ENCODE results near the gene TP73.

TP73 gene

GRCh38 chr1:3673381-3674099 lies 21.2 kb downstream of the TP73 start:
- no peak for DNase-seq

DNA sequence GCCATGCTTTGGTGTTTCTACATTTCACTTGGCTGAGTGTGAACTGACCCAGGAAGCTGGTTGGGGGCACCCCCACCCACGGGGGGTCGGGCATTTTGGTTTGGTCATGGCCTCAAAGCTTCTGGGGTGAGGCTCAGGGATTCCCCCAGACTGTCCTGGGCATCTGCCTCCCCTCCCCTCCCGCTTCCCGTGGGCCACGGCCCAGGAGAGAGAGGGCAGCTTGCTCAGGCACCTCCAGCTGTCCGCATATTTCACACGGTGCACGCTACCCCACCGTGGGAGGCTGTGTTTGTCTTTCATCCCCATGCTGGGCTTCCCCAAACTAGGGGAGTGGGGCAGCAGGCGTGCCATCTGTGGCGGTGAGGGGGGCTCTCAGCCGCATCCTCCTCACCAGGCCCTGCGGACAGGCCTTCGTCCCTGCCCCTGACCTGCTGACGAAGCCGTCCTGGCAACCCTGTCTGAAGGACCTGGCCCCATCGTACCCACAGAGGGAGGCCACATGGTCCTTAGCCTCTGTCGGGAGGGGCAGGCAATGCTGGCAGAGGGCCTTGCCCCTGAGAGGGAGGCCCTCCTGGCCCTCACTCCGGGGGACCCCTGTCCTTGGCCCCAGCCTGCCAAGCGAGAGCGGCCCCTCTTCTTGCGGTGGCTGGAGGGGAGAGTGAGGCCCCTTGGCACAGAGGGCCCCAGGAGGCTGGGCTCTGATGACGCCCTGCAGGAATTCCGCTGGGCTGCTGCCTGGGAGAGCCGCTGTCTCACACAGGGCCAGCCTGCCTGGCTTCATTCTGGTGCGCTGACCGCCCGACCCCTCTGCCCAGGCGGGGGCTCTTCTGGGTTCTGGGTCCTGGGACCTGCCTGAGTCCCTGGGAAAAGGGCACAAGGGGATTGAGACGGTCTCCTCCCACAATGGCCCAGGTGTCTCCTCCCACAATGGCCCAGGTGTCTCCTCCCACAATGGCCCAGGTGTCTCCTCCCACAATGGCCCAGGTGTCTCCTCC lies 22.1 kb downstream of the TP73 start:
- DNase-seq, result no peak

- no peak for DNase-seq
Observed at GRCh38 chr1:3675436-3675835, 23.1 kb downstream of the TP73 start.

DNA sequence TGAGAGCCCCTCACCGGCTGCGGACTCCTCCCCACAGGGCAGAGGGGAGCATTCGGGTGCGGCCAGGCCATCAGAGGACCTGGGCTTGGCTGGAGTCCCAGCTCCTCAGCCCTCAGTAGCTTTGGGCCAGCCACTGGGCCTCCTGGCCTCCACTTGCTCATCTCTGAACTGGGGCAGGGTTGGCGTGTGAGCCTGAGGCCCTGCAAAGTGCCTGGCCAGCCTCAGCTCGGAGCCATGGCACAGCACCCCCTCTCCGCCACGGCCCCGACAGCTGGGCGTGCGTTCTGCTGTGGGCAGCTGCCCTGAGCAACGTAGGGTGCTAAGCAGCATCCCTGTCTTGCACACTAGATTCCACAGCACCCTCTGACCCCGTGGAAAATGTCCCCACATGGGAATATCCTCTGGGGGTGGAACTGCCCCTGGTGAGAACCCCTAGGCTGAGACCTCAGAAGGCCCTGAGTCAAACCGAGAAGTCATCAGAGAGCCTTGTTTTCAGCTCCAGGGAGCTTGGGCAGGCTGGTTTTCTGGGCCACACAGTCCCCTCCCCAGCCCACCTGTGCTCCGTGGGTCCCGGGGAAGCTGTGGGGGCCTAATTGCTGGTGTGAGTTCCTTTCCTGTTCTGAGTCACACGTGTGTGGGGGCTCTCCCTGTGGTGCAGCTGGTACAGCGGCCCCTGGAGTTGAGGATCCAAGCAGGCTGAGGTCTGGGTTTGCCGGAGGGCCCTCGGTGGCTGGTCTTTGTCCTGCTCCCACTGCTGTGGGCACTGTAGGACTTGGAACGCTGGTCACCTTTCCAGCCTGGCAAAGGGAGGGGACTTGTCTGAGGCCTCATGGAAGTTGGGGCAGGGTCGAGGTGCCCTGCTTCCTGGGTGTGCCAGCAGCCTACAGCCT lies 24.5 kb downstream of the TP73 start:
- no peak for DNase-seq

GRCh38 chr1:3677484-3677883 lies 25.2 kb downstream of the TP73 start:
- no peak for DNase-seq

- no peak for DNase-seq
Observed at GRCh38 chr1:3678361-3679097, 26.2 kb downstream of the TP73 start.

- DNase-seq, result no peak
Observed at GRCh38 chr1:3679098-3679555, 26.8 kb downstream of the TP73 start.

DNA sequence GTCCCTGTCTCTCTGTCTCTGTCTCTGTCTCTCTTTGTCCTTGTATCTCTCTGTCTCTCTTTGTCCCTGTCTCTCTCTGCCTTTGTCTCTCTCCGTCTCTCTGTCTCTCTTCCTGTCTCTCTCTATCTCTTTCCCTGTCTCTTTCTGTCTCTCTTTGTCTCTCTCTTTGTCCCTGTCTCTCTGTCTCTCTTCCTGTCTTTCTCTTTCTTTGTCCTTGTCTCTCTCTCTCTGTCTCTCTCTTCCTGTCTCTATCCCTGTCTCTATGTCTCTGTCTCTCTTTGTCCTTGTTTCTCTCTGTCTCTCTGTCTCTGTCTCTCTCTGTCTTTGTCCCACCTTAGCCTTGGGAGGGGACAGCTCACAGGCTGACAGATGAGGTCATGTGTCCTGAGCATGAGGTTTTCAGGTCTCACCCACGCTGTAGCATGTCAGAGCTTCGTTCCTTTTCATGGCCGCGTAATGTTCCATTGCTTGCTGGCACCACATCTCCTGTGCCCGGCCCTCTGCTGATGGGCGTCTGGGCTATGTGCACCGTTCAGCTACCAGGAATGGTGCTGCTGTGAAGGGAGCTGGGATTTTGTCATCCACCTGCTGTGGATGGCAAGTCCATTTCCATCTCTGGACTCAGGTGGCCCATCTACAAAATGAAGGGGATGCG lies 27.6 kb downstream of the TP73 start:
- no peak for DNase-seq

DNA sequence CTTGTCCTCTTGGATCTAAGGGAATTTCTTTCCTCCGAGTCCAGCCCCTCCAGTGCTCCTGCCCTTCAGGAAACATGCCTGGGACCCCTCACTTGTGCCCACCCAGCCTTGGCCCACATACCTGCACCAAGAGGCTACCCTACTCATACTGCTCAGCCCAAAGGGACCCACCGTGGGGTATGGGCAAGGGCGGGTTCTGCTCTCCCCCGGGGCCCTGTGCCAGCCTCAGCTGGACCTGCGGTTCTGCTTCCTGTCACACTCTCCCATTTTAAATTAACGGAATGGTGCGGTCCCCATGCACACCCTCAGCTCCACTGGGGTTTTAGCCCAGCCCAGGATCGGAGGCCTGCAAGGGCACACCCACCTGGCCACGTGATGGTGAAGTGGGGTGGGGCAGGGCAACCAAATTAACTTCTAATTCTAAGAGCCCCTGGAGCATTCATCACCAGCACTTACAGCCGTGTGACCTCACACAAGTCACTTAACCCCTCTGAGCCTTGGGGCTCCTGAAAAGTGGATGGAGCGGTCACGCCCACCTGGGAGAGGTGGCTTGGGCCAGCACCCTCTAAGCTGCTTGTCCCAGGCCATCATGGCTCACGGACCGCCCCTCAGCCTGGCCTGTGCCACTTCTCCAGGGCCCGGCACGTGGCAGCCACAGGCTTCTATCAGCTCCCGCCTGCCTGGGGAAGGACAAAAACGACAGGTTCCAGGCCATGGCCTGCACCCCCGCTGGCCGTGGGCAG lies 28.3 kb downstream of the TP73 start:
- DNase-seq, result no peak

DNA sequence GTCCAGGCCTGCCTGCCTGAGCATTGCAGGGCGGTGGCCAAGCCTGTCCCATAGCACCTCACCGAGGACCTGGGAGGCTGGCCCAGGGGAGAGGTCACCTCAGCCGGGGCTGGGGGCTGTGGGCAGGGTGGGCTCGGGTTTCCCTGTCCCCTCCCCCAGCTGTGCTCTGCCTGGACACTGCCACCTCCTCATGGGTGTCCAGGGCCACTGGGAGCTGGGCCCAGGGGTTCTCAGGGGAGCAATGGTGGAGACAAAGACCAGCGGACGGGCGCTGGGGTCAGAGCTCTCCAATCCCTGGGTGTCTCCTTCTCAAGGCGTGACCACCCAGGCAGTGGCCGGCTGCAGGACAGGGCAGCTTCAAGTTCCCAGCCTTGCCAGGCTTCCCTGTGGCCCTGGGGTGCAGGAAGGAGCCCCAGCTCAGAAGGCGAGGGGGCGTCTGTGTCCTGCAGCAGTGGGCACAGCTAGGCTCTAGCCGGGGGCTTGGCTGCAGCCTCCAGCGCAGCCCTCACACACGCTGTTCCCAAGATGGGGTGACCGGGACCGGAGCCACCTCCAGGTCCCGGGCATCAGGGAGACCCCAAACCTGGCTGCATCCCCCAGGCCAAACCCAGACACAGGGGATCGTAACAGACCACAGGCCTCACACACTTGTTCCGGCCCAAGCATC lies 29.0 kb downstream of the TP73 start:
- DNase-seq, result no peak

- DNase-seq, result no peak
Observed at GRCh38 chr1:3681898-3682806, 29.8 kb downstream of the TP73 start.

- DNase-seq, result no peak
Observed at GRCh38 chr1:3683197-3683596, 30.9 kb downstream of the TP73 start.

DNA sequence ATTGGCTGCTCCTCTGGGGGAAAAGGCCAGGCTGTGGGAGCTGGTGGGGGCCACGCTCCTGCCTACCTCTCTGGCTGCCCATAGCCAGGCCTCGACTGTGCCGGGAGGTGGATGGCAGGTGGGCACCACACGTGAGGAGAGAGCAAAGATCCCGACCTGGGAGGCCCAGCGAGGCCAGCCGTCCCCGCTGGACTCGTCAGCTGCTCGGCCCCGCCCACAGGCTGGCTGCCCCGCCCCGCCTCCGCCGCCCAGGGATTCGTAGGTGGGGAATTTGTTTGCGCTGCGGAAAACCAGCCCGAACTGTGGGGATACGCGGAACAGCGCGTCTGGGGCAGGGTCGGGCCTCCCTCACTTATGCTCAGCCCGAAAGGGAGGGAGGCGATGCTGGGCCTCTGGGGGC lies 31.7 kb downstream of the TP73 start:
- no peak for DNase-seq

GRCh38 chr1:3685222-3685621 lies 32.9 kb downstream of the TP73 start:
- no peak for DNase-seq

DNA sequence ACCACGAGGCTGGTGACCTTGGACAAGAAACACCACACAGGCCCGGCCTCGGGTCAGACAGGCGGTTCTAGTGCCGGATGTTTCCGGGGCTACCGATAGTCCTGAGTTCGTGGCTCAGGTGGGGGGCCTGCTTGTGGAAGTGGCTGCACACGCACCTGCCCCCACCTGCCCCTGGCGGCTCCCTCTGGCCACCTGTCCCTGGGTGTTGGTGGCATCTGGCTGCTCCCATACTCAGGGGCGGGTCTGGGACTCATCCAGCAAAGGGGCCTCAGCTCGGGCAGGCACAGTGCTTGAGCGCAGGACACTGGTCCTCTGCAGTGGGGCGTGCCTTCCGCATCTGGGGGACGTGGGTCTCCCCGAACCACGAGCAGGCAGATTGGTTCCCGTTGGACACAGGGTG lies 33.6 kb downstream of the TP73 start:
- DNase-seq, result no peak

DNA sequence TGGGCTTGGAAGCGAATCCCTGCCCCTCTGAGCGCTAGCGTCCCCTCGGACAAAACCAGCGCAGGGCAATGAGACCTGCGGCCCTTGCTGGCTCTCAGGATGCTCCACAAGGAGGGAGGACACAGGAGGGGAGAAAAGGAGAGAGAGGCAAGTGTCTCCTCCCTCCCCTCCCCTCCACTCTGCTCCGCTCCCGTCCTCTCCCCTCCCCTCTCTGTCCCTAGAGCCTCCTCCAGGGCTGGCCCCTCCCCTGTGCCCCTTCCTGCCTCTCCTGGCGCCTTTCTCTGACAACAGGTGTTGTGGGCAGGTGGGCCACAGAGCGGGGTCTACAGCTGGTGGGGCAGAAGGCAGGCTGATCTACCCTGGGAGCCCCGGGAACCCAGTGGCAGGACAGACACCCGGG lies 35.2 kb downstream of the TP73 start:
- DNase-seq, result no peak

- no peak for DNase-seq
Observed at GRCh38 chr1:3688356-3689137, 36.2 kb downstream of the TP73 start.

GRCh38 chr1:3689138-3689750 lies 36.9 kb downstream of the TP73 start:
- DNase-seq, result no peak

Data from cortex of kidney (tissue), 1 donor.